ENCODE data around the gene FASTKD1. TPM values are rescaled to one million over a fixed set of nuclear protein-coding genes. Genes with fewer than 3 reads are reported as not detected.

Gene FASTKD1
- polyA plus RNA-seq, 1 of the 3 experiments (the other 2 are of a cell fraction), result 8.7 TPM

- Histone ChIP-seq H3K79me2 (ENCODE audit: insufficient read depth) (no peaks in the 10 kb centered on the region), H3K4me3 (ENCODE audit: low read depth in 2 of 2, low read length in 1 of 2) (no peak overlapping the region), H3K4me1 (ENCODE audit: control insufficient read depth in 1 of 2, insufficient read depth in 2 of 2, low read depth in 1 of 2, low read length in 1 of 2) (0 out of 4 replicates have a peak, but pooled peaks cover 0 to 9% of the 10 kb centered on the region in 2 experiments), H3K27ac (ENCODE audit: low read depth in 2 of 2, low read length in 1 of 2) (peak overlapping the region in 1 of 2 experiments; percentile 48; a peak in 3 of 4 replicates), H3F3A (replicated peaks; ENCODE audit: insufficient read depth) (peaks cover 17% of the 10 kb centered on the region), H3K9me2 (no peaks in the 10 kb centered on the region), H3K4me2 (peak overlapping the region; percentile 44; the same call in 1 of the 2 replicates), H2AFZ (ENCODE audit: low read depth) (no peak overlapping the region), H3K9me3 (no peaks in the 10 kb centered on the region), H4K20me1 (ENCODE audit: insufficient read depth) (no peaks in the 10 kb centered on the region), H3K36me3 (replicated peaks in 1 of 2; ENCODE audit: control insufficient read depth in 1 of 2, insufficient read depth in 2 of 2, low read length in 1 of 2) (no peaks in the 10 kb centered on the region), H3K27me3 (ENCODE audit: insufficient read depth) (no peaks in the 10 kb centered on the region), H3K9ac (no peak overlapping the region)
- TF ChIP-seq FOXM1 (IDR thresholded peaks at IDR 0.05; ENCODE audit: low read depth) (no peak), RCOR1 (IDR thresholded peaks at IDR 0.05; ENCODE audit: low read length) (no peak), USF1 (IDR thresholded peaks at IDR 0.05; ENCODE audit: borderline replicate concordance, low read depth) (no peak), TAF1 (IDR thresholded peaks at IDR 0.05; ENCODE audit: borderline replicate concordance, low read depth, low read length) (no peak), JUND (IDR thresholded peaks at IDR 0.05) (no peak)
- ChIA-PET CTCF (no interaction called here), POLR2A (no interaction called here)
- no peak for DNase-seq
- WGBS (ENCODE audit: low lambda C conversion rate), result 98% methylated on average over 8 of the region's 8 CpGs
Observed at GRCh38 chr2:169509955-169510354, 63.7 kb downstream of the FASTKD1 start.

GRCh38 chr2:169509298-169509885, 64.3 kb downstream of the FASTKD1 start, which contains the start of gene KLHL41:
KLHL41 (plus strand) TSS chr2:169509702; CDS start chr2:169509779, 77 bp downstream.
- Histone ChIP-seq H3K79me2 (ENCODE audit: insufficient read depth) (no peaks in the 10 kb centered on the region), H3K4me3 (ENCODE audit: low read depth in 2 of 2, low read length in 1 of 2) (no peak within 1 kb of the TSS; a peak in 1 of 4 replicates), H3K27me3 (ENCODE audit: insufficient read depth) (no peaks in the 10 kb centered on the region), H3K27ac (ENCODE audit: low read depth in 2 of 2, low read length in 1 of 2) (peak within 1 kb of the TSS in 1 of 2 experiments; percentile 48; a peak in 3 of 4 replicates), H3K36me3 (replicated peaks in 1 of 2; ENCODE audit: control insufficient read depth in 1 of 2, insufficient read depth in 2 of 2, low read length in 1 of 2) (peaks cover 0 to under 1% of the 10 kb centered on the region in 2 experiments), H3K9ac (no peak within 1 kb of the TSS; the same call in 1 of the 2 replicates), H3K9me2 (no peaks in the 10 kb centered on the region), H3F3A (replicated peaks; ENCODE audit: insufficient read depth) (peaks cover 17% of the 10 kb centered on the region), H2AFZ (ENCODE audit: low read depth) (no peak within 1 kb of the TSS; the same call in 1 of the 2 replicates), H3K4me2 (peak within 1 kb of the TSS; percentile 44; the same call in 1 of the 2 replicates), H4K20me1 (ENCODE audit: insufficient read depth) (no peaks in the 10 kb centered on the region), H3K4me1 (ENCODE audit: control insufficient read depth in 1 of 2, insufficient read depth in 2 of 2, low read depth in 1 of 2, low read length in 1 of 2) (0 out of 4 replicates have a peak, but pooled peaks cover 0 to 9% of the 10 kb centered on the region in 2 experiments), H3K9me3 (no peaks in the 10 kb centered on the region)
- WGBS (ENCODE audit: low lambda C conversion rate), result 74% methylated on average over 4 of the region's 4 CpGs
- TF ChIP-seq, protein P1, sequence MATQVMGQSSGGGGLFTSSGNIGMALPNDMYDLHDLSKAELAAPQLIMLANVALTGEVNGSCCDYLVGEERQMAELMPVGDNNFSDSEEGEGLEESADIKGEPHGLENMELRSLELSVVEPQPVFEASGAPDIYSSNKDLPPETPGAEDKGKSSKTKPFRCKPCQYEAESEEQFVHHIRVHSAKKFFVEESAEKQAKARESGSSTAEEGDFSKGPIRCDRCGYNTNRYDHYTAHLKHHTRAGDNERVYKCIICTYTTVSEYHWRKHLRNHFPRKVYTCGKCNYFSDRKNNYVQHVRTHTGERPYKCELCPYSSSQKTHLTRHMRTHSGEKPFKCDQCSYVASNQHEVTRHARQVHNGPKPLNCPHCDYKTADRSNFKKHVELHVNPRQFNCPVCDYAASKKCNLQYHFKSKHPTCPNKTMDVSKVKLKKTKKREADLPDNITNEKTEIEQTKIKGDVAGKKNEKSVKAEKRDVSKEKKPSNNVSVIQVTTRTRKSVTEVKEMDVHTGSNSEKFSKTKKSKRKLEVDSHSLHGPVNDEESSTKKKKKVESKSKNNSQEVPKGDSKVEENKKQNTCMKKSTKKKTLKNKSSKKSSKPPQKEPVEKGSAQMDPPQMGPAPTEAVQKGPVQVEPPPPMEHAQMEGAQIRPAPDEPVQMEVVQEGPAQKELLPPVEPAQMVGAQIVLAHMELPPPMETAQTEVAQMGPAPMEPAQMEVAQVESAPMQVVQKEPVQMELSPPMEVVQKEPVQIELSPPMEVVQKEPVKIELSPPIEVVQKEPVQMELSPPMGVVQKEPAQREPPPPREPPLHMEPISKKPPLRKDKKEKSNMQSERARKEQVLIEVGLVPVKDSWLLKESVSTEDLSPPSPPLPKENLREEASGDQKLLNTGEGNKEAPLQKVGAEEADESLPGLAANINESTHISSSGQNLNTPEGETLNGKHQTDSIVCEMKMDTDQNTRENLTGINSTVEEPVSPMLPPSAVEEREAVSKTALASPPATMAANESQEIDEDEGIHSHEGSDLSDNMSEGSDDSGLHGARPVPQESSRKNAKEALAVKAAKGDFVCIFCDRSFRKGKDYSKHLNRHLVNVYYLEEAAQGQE (IDR thresholded peaks at IDR 0.05; ENCODE audit: low read depth, low read length), result no peak
- TF ChIP-seq JUND (IDR thresholded peaks at IDR 0.05) (peak; percentile 32; the same call in 1 of the 2 replicates), FOSL2 (IDR thresholded peaks at IDR 0.05; ENCODE audit: borderline replicate concordance, low read depth) (peak; percentile 72; the same call in 1 of the 2 replicates)
- CTCF ChIA-PET, result no interaction called here
- POLR2A ChIA-PET, result no interaction called here
- no peak for DNase-seq

Measured in SK-N-SH (cell line).